ENCODE measurements around the gene MANEA. TPM values are rescaled to one million over a fixed set of nuclear protein-coding genes. Genes with fewer than 3 reads are reported as not detected.
A peak's percentile ranks its signal among the peaks of the same experiment; 100 is the strongest.

MANEA gene
- polyA plus RNA-seq, result 6.0 to 10.8 TPM (median 6.3 TPM) in 3 replicates
- 1.3 TPM for polyA plus RNA-seq (2011; ENCODE audit: low read depth)
- 1.7 and 4.8 TPM in 2 replicates for polyA plus RNA-seq (2011; cell fraction: cytosol; rRNA removed)
- polyA plus RNA-seq (2011; cell fraction: nucleus; rRNA removed), result 7.7 and 9.3 TPM in 2 replicates
- 2.8 and 6.2 TPM in 2 replicates for polyA plus RNA-seq (2012; ENCODE audit: low replicate concordance)
- 0.82 to 10.8 TPM (median 5.5 TPM) in 3 replicates for polyA minus RNA-seq
- polyA minus RNA-seq (2011; cell fraction: cytosol; rRNA and poly(A)+ RNA removed), result 2.3 TPM
- 5.2 and 12.6 TPM in 2 replicates for polyA minus RNA-seq (2011; cell fraction: nucleus; rRNA and poly(A)+ RNA removed)

- DNase-seq (ENCODE audit: low read depth, low spot score), result peak; percentile 15
- TF ChIP-seq CTCF (optimal IDR thresholded peaks at IDR 0.05 in 1 of 3, IDR thresholded peaks at IDR 0.05 in 1 of 3, conservative IDR thresholded peaks at IDR 0.05 in 1 of 3; ENCODE audit: extremely low read depth in 1 of 3, insufficient read depth in 2 of 3, low read length in 3 of 3), result no peak
- TF ChIP-seq EZH2 (IDR thresholded peaks at IDR 0.05; ENCODE audit: low read length), result no peak
- H3K36me3 ChIP-seq (ENCODE audit: control insufficient read depth in 2 of 2, extremely low read depth in 1 of 2, insufficient read depth in 2 of 2, low read length in 2 of 2), result peaks cover 0 to 1% of the 10 kb centered on the region in 2 experiments
- no peaks in the 10 kb centered on the region for H4K20me1 ChIP-seq (ENCODE audit: control insufficient read depth, extremely low read depth, insufficient read depth, low read length)
- peak within 1 kb of the TSS; percentile 100 for H3K4me2 ChIP-seq (ENCODE audit: control insufficient read depth, extremely low read depth, insufficient read depth, low read depth, low read length)
- H3K4me1 ChIP-seq (ENCODE audit: control insufficient read depth, extremely low read depth, insufficient read depth, low read length), result peaks cover 9% of the 10 kb centered on the region
- peaks cover 17% of the 10 kb centered on the region for H3K79me2 ChIP-seq (ENCODE audit: control insufficient read depth, insufficient read depth, low read length)
- no peaks in the 10 kb centered on the region for H3K27me3 ChIP-seq (ENCODE audit: control insufficient read depth, extremely low read depth, insufficient read depth, low read length)
- H3K9me3 ChIP-seq (ENCODE audit: control insufficient read depth, low read depth, low read length), result no peaks in the 10 kb centered on the region
- no peak for FAIRE-seq
- H3K9me1 ChIP-seq (ENCODE audit: control insufficient read depth, extremely low read depth, insufficient read depth, low read length), result no peaks in the 10 kb centered on the region
- dilution Hi-C loops (cut with MboI; ENCODE audit: extremely low pct_ligation_motif_present, low sequenced_read_pairs), result no loop called here
- H3K9ac ChIP-seq (ENCODE audit: control insufficient read depth, extremely low read depth, insufficient read depth, low read length), result peak within 1 kb of the TSS; percentile 91
- H3K4me3 ChIP-seq (ENCODE audit: control insufficient read depth in 2 of 3, extremely low read depth in 1 of 3, insufficient read depth in 2 of 3, low read depth in 1 of 3, low read length in 3 of 3), result peak within 1 kb of the TSS; percentile 82 to 98 (median 94)
- H2AFZ ChIP-seq (ENCODE audit: control insufficient read depth, low read length), result peak within 1 kb of the TSS; percentile 99
- H3K27ac ChIP-seq (ENCODE audit: control insufficient read depth, insufficient read depth, low read length), result peak within 1 kb of the TSS; percentile 94
These were observed at the start of gene MANEA for GRCh38 chr6:95577304-95578105. MANEA (plus strand) TSS chr6:95577535; CDS start chr6:95586440, 8,905 bp downstream.

GRCh38 chr6:95529762-95530161, 47.6 kb upstream of the MANEA start:
- Histone ChIP-seq H2AFZ (ENCODE audit: control insufficient read depth, low read length) (no peak overlapping the region), H3K4me2 (ENCODE audit: control insufficient read depth, extremely low read depth, insufficient read depth, low read depth, low read length) (no peak overlapping the region), H3K9ac (ENCODE audit: control insufficient read depth, extremely low read depth, insufficient read depth, low read length) (no peak overlapping the region), H3K9me3 (ENCODE audit: control insufficient read depth, low read depth, low read length) (no peaks in the 10 kb centered on the region), H3K27me3 (ENCODE audit: control insufficient read depth, extremely low read depth, insufficient read depth, low read length) (no peaks in the 10 kb centered on the region), H3K4me3 (ENCODE audit: control insufficient read depth in 2 of 3, extremely low read depth in 1 of 3, insufficient read depth in 2 of 3, low read depth in 1 of 3, low read length in 3 of 3) (no peak overlapping the region), H3K27ac (ENCODE audit: control insufficient read depth, insufficient read depth, low read length) (no peak overlapping the region), H3K36me3 (ENCODE audit: control insufficient read depth in 2 of 2, extremely low read depth in 1 of 2, insufficient read depth in 2 of 2, low read length in 2 of 2) (no peaks in the 10 kb centered on the region), H4K20me1 (ENCODE audit: control insufficient read depth, extremely low read depth, insufficient read depth, low read length) (no peaks in the 10 kb centered on the region), H3K79me2 (ENCODE audit: control insufficient read depth, insufficient read depth, low read length) (no peaks in the 10 kb centered on the region), H3K9me1 (ENCODE audit: control insufficient read depth, extremely low read depth, insufficient read depth, low read length) (no peaks in the 10 kb centered on the region), H3K4me1 (ENCODE audit: control insufficient read depth, extremely low read depth, insufficient read depth, low read length) (no peaks in the 10 kb centered on the region)
- dilution Hi-C loops (cut with MboI; ENCODE audit: extremely low pct_ligation_motif_present, low sequenced_read_pairs), result no loop called here
- DNase-seq (ENCODE audit: low read depth, low spot score) (no peak), FAIRE-seq (no peak)
- TF ChIP-seq CTCF (optimal IDR thresholded peaks at IDR 0.05 in 1 of 3, IDR thresholded peaks at IDR 0.05 in 1 of 3, conservative IDR thresholded peaks at IDR 0.05 in 1 of 3; ENCODE audit: extremely low read depth in 1 of 3, insufficient read depth in 2 of 3, low read length in 3 of 3), result no peak
- no peak for TF ChIP-seq EZH2 (IDR thresholded peaks at IDR 0.05; ENCODE audit: low read length)

All from keratinocyte (primary cell).